HG03439 (cell line): ENCODE results near the gene NR3C2.

Source experiments
- ATAC-seq: cut with Tn5 transposase; IDR thresholded peaks from one replicate; pipeline ENCODE4 v1.9.1; 2021; ENCODE audit warnings: mild to moderate bottlenecking, moderate library complexity; ENCODE audit not compliant: unreplicated experiment

The NR3C2 gene

GRCh38 chr4:148373093-148373492 lies 69.1 kb downstream of the NR3C2 start:
- no peak for ATAC-seq

- ATAC-seq = no peak
These were observed 72.3 kb downstream of the NR3C2 start for GRCh38 chr4:148369919-148370318.

- no peak for ATAC-seq
These were observed 74.5 kb downstream of the NR3C2 start for GRCh38 chr4:148367756-148368155.

- ATAC-seq = no peak
These were observed 76.0 kb downstream of the NR3C2 start for GRCh38 chr4:148366251-148366650.

GRCh38 chr4:148364525-148364924 lies 77.7 kb downstream of the NR3C2 start:
- no peak for ATAC-seq

GRCh38 chr4:148359769-148360168 lies 82.4 kb downstream of the NR3C2 start:
- ATAC-seq = no peak

- ATAC-seq = no peak
These were observed 86.6 kb downstream of the NR3C2 start for GRCh38 chr4:148355442-148356123.

- no peak for ATAC-seq
These were observed 88.0 kb downstream of the NR3C2 start for GRCh38 chr4:148354186-148354585.

- ATAC-seq = no peak
These were observed 88.6 kb downstream of the NR3C2 start for GRCh38 chr4:148353571-148353970.

- ATAC-seq = no peak
These were observed 93.1 kb downstream of the NR3C2 start for GRCh38 chr4:148349153-148349552.

GRCh38 chr4:148346657-148347056 lies 95.6 kb downstream of the NR3C2 start:
- no peak for ATAC-seq

- no peak for ATAC-seq
These were observed 96.7 kb downstream of the NR3C2 start for GRCh38 chr4:148345509-148345908.

GRCh38 chr4:148344941-148345340 lies 97.3 kb downstream of the NR3C2 start:
- no peak for ATAC-seq

- no peak for ATAC-seq
These were observed 97.9 kb downstream of the NR3C2 start for GRCh38 chr4:148344352-148344751.

- no peak for ATAC-seq
These were observed 100.0 kb downstream of the NR3C2 start for GRCh38 chr4:148341980-148342800.

GRCh38 chr4:148335133-148335532 lies 107.1 kb downstream of the NR3C2 start:
- no peak for ATAC-seq

GRCh38 chr4:148333265-148333664 lies 108.9 kb downstream of the NR3C2 start:
- no peak for ATAC-seq

- ATAC-seq = no peak
These were observed 109.7 kb downstream of the NR3C2 start for GRCh38 chr4:148332486-148332885.

- no peak for ATAC-seq
These were observed 111.5 kb downstream of the NR3C2 start for GRCh38 chr4:148330724-148331123.

- ATAC-seq = no peak
These were observed 112.1 kb downstream of the NR3C2 start for GRCh38 chr4:148330161-148330560.

GRCh38 chr4:148329751-148330150 lies 112.5 kb downstream of the NR3C2 start:
- no peak for ATAC-seq

GRCh38 chr4:148327683-148328082 lies 114.5 kb downstream of the NR3C2 start:
- no peak for ATAC-seq
